Stimulated activated CD4-positive, alpha-beta T cell treated with anti-CD3 and anti-CD28 coated beads, Interleukin-4, amount 100 ng/mL, for 24 hours (primary cell): ENCODE measurements around the gene CDC42EP3.

Source experiments
- DNase-seq: peaks from one replicate; pipeline ENCODE4 v3.0.0-alpha.2; 2020

The CDC42EP3 gene

DNA sequence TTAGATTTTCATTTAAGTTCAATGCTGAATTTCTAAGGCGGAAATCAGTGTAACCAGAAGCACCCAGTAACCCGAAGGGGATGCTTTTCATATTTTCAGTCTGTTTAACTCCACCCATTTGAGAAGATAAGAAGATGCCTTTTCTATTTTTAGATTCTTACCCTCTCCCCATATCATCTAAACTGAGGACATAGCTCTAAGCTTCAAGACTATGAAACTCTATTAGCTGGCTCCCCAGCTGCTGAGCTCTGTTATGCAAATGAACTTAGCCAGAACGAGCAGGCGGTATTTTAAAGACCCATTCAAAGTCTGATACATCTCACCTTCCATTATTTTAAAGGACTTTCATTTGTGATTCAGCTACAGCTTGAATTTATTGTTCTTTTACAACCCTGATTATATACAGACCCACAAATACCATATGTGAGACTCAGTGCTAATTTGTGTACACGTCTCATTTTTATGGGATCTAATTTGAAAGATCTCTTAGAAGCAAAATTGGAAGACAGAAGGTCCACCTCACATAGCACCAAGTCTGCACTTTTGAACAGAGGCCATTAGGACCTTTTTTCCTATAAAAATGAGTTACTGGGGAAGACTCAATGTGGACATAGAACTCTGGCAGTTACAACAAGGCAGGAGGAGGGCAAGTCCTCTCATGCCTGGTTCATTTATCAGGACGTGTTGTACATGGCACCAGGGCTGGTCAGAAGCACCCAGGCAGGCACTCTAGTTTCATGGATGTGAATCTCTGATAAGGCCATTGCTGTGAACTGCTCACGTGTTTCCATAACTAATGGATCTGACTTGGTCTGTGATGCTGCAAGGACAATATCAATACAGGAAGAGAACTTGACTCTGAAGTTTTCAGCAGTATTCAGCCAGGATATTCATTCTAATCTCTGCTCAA lies 16.3 kb downstream of the CDC42EP3 start:
- DNase-seq = no peak

DNA sequence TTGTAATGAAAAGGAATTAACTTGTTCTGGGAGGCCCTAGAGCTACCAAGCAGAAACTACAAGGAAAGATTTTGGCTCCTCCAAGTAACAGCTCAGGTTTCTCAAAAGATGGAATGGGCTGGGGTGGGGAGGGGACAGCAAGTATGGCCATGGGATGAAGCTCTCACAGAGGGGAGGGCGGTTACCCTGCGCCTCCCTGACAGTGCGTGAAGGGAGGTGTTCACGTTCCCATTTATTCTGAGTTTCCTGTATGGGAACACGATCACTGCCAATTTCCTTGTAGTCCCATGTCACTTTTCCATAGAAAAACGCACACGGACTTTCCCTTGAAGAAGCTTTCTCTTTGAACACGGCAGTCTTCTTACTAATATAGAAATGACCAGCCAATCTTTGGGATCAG lies 17.0 kb downstream of the CDC42EP3 start:
- DNase-seq = no peak

DNA sequence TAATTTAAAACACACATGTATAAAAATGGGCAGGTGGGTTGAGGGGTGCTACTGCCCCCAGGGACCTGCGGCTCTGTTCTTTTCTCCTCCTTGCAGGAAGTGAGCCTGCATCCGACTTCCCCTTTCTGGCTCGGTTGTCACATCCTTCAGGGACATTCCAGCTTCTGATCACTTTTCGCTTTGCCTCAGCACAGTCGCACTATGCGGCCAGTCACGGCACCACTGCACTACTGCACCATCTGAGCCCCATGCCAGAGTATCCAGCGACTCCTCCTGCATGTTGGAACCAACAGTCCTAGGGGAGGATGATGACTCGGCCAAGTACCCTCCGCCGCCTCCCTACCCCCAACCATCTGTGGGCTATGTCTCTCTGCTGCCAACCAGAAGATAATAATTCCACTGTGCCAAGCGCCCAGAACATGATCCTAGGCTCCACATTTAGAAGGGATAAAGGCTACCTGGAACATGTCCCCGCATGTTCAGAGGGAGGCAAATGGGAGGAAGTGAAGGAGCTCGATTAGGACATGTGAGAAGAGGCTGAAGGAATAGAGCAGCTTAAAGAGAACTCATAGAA lies 17.6 kb downstream of the CDC42EP3 start:
- no peak for DNase-seq

DNA sequence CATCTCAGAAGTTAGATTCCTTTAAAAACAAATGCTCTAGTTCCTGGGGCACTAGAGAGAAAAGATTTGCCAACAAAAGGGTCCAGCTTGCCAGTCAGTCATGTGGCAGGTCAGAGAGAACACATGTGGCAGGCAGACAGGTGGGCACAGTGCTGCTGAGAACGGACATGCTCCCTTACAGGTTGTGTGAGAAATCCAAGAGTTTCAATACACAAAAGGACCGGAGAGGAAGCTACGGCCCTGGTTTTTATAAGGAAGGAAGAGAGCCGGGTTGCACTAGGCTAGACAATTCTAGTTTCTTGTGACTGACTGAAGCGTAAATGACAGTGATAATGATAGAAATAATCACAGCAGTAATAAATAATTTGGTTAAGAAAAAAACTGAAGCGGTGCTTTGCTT lies 18.3 kb downstream of the CDC42EP3 start:
- no peak for DNase-seq

DNA sequence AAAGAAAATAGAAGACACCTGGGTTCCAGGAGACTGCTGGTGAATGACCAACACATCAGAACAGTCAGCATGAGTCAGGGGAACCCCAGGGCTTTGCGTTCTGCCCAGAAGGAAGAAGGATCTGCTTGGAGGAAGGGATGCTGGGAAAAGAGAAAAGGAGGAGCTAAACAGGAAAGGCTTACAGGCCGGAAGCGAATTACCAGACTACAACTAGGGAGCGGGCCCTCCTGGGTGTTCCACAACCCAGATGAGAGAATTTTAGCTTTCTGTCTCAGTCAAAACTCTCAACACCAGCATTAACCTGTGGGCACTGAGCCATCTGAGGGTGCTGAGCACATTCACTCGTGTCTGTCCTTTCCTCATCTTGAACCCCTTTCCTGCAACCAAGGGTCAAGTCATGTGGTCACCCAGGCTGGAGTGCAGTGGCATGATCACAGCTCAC lies 19.2 kb downstream of the CDC42EP3 start:
- no peak for DNase-seq

DNA sequence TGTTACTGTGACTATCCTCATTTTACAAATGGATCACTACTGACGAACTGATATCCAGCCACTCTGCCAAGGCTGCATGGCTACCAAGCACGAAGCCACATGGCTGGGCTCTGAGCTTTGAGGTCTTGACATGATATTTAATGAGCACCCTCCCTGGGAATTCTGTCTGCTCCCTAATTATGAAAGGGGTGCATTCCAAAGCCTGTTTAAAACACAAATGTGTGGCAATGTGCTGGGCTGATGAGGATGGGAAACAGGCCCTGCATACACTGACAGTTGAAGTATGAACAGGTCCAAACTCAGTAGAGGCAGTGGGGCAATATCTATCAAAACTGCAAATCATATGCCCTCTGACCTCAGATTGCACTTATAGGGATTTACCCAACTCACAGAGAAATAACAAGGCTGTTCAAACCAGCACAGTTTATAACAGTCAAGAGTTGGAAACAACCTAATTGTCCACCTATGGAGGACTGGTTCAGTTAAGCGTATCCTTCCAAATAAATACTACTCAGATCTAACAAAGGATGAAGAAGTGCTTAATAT lies 20.8 kb downstream of the CDC42EP3 start:
- no peak for DNase-seq

DNA sequence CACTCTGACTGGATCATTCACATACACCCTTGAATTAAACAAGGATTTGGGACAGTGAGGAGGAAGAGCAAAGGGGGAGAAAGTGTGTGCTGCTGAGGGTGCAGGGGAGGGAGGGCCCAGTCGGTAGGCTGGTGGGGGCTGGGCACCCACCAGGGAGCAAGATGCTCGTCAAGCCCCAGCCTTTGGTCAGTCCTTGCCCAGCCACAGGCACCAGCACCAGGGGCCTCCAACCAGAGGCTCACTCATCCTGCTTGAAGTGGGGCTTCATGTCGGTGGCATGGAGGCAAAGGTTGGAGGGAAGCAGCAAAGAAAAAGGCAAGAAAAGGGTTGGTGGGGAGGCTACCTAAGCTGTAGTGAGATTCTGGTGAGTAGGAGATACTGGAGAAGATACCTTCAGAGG lies 21.9 kb downstream of the CDC42EP3 start:
- DNase-seq = no peak

DNA sequence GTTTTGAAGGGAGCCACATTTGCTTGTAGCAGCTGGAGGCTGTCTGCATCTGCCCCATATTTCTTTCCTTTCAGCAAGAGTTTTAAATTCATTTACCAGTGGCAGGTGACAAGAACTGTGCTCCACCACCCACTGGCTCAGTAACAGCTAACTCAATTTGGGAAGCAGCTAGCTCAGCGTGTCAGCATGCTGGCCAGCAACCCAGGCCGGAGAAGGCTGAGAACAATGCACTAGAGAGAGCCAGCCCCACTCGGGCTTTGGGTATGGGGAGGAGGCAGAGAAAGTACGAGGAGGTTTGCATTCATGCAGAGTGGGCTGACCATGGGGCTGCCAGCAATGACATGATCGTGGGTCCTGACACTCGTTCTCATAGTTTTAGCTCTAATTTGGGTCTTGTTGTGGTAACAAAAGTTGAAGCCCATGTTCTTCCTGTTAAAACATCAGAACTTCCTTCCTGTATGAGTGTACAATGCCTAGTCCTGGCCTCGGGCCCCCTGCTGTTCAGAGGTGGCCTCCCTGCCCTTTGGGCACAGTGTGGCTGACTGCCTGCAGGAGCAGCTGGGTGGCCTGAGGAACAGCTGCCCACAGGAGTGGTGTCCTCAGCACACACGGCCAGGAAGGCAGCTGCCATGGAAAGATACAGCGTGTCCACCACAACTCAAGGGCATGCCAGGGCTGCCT lies 23.0 kb downstream of the CDC42EP3 start:
- DNase-seq = peak; percentile 33

DNA sequence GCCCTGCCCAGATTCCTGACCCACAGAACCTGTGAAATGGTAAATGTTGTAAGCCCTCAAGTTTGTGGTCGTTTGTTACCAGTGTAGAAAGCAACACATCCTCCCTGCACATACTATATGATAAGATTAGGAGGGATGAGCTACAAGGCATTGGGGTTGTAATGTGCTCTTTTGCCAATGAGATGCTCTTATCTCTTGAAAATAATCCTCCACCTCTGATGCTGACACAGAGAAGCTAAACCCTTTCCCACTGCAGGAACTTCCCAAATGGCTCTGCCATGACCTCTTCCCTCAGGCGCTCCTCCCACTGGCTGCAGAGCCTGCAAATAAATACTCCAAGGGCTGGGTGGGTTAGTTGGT lies 23.5 kb downstream of the CDC42EP3 start:
- DNase-seq = no peak

DNA sequence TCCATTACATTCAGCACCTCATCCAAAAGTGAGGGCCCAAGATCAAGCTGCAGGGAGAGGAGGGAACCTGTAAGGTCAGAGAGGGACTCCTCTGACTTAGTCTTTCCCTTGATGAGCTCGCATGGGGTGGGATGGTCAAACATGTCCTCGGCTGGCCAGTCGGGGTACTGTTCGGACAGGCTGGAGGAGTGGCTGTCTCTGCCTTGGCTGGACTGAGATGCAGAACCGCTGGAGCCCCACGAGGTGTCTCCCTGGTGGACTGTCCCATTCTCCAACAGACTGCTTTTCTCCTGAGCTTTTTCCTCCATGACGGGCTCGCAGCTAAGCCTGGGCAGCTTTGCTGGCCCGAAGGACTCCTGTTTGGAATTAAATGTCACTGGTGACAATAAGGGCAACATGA lies 25.6 kb downstream of the CDC42EP3 start:
- DNase-seq = no peak

DNA sequence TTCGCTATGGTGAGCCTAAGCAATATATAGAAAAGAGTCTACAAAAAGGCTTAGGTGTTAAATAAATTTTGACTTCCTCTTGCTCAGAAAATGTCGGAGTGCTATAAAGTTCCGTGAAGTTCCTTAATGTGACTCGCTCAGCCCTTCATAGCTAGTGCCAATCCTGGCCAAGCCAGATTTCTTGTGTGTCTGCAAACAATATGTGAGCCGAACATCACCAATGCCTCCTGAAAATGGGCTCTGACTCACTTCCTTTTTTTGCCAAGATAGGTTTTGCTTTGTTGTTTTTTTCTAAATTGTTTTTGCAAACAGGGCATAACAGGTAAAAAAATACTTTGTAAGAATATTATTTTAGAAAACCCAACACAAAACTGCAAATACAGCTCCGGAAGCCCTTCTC lies 26.1 kb downstream of the CDC42EP3 start:
- no peak for DNase-seq

DNA sequence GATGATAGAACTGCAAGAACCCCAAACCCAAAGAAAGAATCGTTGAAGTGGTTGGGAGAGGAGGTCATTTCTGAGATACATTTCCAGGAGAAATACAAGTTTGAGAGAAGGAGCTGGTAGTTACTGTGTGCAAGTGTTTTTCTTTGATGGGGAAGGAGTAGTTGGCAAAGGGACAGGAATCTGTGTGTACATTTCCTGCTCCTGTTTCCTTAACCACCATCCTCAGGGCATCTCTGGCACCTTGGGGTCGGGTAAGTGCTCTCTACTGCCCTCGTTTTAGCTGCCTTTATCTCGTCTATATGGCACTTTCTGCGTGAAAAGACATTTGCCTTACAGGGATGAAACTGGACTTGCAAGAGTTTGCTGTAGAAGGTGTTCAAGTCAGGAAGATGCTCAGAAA lies 27.3 kb downstream of the CDC42EP3 start:
- no peak for DNase-seq

DNA sequence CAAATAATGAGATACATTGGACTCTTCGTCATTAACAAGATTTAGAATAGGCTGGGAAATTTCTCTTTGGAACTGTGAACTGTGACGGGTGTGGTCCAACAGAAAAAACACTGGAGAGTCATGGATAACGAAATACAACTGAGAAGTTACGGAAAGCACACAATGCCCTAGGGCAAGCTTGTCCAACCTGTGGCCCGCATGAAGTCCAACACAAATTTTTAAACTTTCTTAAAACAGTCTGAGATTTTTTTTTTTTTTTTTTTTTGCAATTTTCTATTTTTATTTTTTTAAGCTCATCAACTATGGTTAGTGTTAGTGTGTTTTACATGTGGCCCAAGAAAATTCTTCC lies 27.7 kb downstream of the CDC42EP3 start:
- no peak for DNase-seq

DNA sequence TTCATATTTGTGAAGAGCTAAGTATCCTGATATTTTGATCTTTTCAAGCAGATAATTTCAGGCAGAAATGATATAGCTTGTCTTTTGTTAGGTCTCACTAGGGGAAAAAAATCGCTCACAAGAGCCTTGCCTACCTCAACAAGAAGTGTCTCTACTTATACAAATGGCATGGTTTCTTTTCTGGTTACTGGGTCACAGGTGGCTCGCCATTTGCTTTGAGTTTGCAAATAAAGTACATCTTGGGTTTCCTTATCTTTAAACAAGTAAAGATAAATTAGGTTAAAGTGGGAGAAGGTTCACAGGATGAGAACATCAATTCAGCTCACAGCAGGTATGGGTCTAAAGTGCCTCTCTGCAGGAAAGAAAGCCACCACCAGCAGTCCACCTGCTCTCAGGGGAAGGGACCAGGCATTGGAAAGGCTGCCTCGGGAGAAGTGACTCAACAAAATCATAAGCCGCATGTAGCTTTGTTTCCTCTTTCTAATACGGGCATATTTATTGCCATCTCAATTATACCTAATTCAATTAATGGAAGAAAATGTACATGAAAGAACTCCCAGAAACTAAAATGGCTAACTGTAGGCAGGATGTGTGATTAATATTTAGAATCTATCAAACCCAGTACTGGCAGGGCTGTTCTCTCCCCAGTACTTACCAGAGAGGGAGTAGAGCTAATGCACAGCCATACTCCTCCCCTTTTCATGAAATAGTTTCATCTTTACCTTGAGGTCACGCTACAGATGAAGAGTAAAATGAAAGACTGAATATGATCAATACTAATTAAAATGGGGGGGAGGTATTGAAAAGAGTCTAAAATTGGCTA lies 28.3 kb downstream of the CDC42EP3 start:
- DNase-seq = no peak

DNA sequence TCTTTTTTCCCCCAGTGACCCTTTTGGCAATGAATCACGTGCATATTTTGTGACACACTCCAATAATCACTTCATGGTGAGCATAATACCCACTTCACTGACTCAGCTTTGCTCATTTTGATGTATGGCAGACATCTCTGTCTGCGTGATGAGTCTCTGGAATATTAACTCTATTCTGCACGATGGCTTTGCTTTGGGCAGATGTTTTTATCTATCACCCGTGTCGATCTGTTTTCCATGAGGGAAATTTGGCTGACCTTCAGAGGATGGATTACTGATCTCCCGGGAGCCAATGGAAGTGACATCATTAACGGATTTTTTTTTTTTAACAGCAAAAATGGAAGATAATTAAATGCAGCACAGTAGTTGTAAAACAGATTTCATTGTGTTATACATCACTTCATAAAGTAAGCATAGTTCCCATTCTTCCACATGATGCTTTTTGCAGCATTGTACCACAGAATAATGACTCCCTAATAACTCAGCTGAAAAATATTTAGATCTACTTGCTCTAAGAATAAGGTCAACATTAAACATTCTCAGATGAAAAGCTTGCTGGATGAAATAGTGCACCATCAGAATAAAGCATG lies 29.8 kb downstream of the CDC42EP3 start:
- DNase-seq = no peak

DNA sequence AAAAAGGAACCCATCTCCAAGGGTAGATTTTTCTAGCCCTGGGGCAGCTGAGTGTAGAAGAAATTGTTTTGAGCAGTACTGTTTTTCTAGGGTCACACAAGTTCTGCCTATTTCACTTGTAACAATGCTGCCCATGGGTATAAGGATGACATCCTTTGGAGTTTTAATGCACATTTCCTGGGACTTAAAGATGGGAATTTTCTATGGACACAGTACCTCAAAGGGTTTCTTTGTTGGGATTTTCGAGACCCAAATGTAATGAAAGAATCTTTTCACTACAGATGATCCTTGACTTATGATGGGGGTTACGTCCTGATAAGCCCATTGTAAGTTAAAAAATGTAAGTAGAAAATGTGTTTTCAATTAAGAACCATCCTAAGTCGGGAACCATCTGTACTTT lies 31.8 kb downstream of the CDC42EP3 start:
- no peak for DNase-seq

DNA sequence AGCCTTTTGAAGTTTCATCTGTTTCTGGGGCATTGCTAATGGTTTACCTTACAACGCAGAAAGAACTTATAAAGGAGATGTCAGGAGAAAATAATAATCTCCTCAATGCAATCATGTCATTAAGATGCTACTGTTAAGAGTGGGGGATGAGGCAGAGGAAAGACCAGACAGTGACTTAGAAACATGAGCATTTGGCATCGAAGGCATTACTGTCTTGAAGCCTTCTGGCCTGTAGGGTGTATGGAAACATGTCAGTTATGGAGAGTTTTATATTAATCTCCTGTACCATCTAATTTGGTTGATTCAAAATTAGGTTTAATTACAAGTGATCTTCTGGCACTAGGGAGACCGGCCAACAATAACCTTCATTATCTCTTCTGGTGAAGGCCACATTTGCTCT lies 32.5 kb downstream of the CDC42EP3 start:
- no peak for DNase-seq

DNA sequence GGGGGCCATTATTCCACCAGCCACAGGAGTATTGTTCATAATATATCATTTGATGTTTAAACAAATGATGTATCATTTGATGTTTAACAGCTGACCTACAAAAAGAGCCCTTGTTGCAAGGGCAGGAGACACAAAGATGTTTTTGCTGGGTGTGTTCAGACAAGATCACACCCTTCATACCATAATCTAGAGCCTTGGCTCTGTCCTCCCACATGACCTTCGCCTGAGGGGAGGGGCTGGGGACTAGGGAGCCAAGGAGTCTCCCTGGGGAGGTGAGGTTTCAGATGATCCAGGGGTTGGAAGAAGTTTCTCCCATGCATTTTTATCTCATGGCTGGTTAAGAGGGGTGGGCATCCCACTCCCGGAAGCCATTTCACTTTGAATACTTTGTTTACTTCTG lies 33.5 kb downstream of the CDC42EP3 start:
- no peak for DNase-seq

DNA sequence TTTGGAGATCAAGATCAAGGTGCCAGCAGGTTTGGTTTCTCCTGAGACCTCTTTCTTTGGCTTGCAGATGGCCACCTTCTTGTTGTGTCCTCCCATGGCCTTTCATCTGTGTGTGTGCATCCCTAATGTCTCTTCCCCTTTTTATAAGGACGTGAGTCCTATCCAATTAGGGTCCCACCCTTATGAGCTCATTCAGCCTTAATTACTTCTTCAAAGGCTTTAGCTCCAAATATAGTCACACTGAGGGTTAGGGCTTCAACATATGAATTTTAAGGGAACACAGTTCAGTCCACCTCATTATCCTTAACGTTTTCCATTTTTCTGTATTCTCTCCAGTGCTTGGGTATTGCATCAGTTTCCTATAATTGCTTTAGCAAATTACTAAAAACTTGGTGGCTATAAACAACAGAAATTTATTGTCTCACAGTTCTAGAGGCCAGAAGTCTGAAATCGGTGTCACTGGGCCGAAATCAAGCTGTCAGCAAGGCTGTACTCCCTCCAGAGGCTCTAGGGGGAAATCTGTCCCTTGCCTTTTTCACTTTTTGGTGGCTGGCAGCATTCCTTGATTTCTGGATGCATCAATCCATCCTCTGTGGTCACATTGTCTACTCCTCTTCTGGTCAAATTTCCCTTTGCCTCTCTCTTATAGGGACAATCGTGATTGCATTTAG lies 34.1 kb downstream of the CDC42EP3 start:
- no peak for DNase-seq

DNA sequence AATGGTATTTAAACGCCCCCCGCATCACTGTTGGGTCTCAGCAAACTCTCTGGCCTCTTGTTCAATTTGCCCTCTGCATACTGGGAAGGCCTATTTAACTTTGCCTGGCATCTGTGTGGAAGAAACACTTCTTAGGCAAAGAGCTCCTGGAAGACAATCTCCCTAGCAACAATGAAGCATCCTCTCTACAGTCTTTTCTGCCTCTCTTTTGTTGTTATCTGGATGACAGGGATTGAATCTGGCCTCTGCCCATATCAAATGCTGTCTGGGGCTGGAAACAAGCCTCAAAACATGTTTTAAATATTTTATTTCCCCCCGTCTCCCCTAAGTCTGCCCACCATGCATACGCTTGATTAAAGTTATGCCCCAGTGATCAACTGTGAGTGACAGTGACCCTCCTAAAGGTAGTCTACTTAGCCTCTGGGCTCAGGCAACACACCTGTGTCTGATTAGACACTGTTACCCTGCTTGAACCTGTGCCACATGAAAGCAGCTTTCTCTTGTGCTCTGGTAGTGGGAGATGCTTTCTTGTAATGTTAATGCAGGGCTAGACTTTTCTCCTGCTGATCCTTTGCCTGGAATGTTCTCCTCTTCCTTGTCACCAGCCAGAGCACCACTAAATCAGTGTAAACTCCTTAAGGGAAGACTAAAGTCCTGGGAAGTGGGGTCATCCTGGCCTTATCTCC lies 34.9 kb downstream of the CDC42EP3 start:
- DNase-seq = no peak
